CD4-positive, alpha-beta T cell (primary cell): ENCODE measurements around the gene CDKAL1. TPM values are rescaled to one million over a fixed set of nuclear protein-coding genes. Genes with fewer than 3 reads are reported as not detected.

Source experiments
- ATAC-seq: fragments of 200-7000 bp; cut with Tn5 transposase; one replicate; pipeline ENCODE4 v1.10.0; 2022; ENCODE audit warnings: mild to moderate bottlenecking; ENCODE audit not compliant: poor library complexity
- CTCF ChIA-PET: fragments of 350-600 bp; sonication (Branson Sonifier 250); formaldehyde crosslinking; loops from one replicate; lab custom pipeline; 2021; ENCODE audit warnings: antibody characterized with exemption, inconsistent platforms; lab: Charles Lee
- POLR2A ChIA-PET: fragments of 350-600 bp; sonication (Branson Sonifier 250); formaldehyde crosslinking; loops from one replicate; lab custom pipeline; 2021; ENCODE audit warnings: antibody characterized with exemption, inconsistent platforms; lab: Charles Lee
- DNase-seq, 14 experiments: peaks; one replicate each; pipeline ENCODE4 v3.0.0-alpha.2; 2013 to 2020; ENCODE audit warnings: mixed read lengths in 2 of 14
- H3K27ac ChIP-seq, 2 donors: one replicate each; pipeline versions ENCODE4 v1.5.1 to v1.7.0; 2013; ENCODE audit warnings: low read length in 2 of 2, low read depth in 1 of 2, mild to moderate bottlenecking in 1 of 2
- H3K27me3 ChIP-seq, 2 experiments: 1 replicate in 1 of 2; 2 replicates in 1 of 2; pipeline versions ENCODE4 v1.6.1 to v1.7.0; 2013; ENCODE audit warnings: low read length in 2 of 2, control low read depth in 1 of 2, mild to moderate bottlenecking in 1 of 2, moderate library complexity in 1 of 2; ENCODE audit not compliant: insufficient read depth in 2 of 2, control insufficient read depth in 1 of 2
- H3K36me3 ChIP-seq: one replicate; pipeline ENCODE4 v1.6.1; 2013; ENCODE audit warnings: low read length, control low read depth; ENCODE audit not compliant: insufficient read depth
- H3K4me1 ChIP-seq: one replicate; pipeline ENCODE4 v1.6.1; 2013; ENCODE audit warnings: low read length, control low read depth; ENCODE audit not compliant: insufficient read depth
- H3K4me3 ChIP-seq: one replicate; pipeline ENCODE4 v1.5.1; 2013; ENCODE audit warnings: mild to moderate bottlenecking, low read length, moderate library complexity
- H3K9me3 ChIP-seq, 2 experiments: 1 replicate in 1 of 2; 2 replicates in 1 of 2; pipeline versions ENCODE4 v1.6.1 to v1.7.0; 2013; ENCODE audit warnings: low read length in 2 of 2, mild to moderate bottlenecking in 2 of 2, control low read depth in 1 of 2, moderate library complexity in 1 of 2; ENCODE audit not compliant: control insufficient read depth in 1 of 2, insufficient read depth in 1 of 2
- H3K27ac Mint-ChIP-seq: one replicate; pipeline ENCODE4 v1.8.0; 2020; ENCODE audit warnings: mixed read lengths
- H3K27me3 Mint-ChIP-seq: one replicate; pipeline ENCODE4 v1.8.0; 2021; ENCODE audit warnings: mixed read lengths
- H3K36me3 Mint-ChIP-seq: one replicate; pipeline ENCODE4 v1.8.0; 2021; ENCODE audit warnings: low read depth, mixed read lengths
- H3K4me1 Mint-ChIP-seq: one replicate; pipeline ENCODE4 v1.8.0; 2021; ENCODE audit warnings: low read depth, mixed read lengths
- H3K4me3 Mint-ChIP-seq: one replicate; pipeline ENCODE4 v1.8.0; 2020; ENCODE audit warnings: mild to moderate bottlenecking, mixed read lengths
- H3K9me3 Mint-ChIP-seq: one replicate; pipeline ENCODE4 v1.8.0; 2020; ENCODE audit warnings: mixed read lengths
- intact Hi-C, 2 experiments: fragments of 100-400 bp; cut with DNase I in 1 of 2; cut with micrococcal nuclease in 1 of 2; formaldehyde crosslinking; loops; one replicate each; pipeline versions ENCODE4 v1.15.1 to v1.9.0; 2023 to 2025; cut with DNase I, micrococcal nuclease
- total RNA-seq, 174 experiments: library from RNA in 2 of 174; stranded (reverse) in 2 of 174; gene quantifications; one replicate each; pipeline ENCODE4 v1.2.3 and lab custom pipeline; 2021 to 2026
- TF ChIP-seq, protein P1 (sequence below): fragments of 200-600 bp; IDR thresholded peaks from one replicate; pipeline ENCODE4 v1.8.0; 2022; ENCODE audit warnings: antibody characterized with exemption, mild to moderate bottlenecking

The CDKAL1 gene
- total RNA-seq, 2 experiments from 2014 or later, result 21.3 to 23.9 TPM

DNA sequence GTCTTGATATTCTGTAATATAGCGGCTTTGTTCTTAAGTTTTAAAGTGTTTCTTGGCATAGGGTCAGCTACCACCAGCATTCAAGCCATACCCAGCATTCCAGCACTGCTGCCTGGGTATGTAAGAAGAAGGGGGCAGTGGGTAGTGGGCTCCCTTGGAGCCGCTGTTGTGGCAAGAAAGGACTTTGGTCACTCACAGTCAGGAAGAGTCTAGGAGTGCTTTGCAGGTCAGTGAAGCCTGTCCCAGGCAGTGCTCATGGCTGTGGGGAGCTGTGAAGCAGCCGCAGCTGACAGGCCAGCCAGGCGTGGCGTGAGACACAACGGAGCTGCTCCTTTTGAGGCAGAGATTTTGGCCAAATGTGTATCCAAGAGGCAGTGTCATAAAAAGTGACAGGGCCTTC is 512.0 kb downstream of the CDKAL1 start:
- Histone ChIP-seq H3K36me3 (no peaks in the 10 kb centered on the region), H3K4me3 (no peak overlapping the region), H3K27me3 (no peaks in the 10 kb centered on the region), H3K9me3 (no peaks in the 10 kb centered on the region), H3K4me1 (no peaks in the 10 kb centered on the region), H3K27ac (no peak overlapping the region)
- H3K27ac Mint-ChIP-seq, result no peak overlapping the region
- ATAC-seq (no peak), DNase-seq (no peak)
- POLR2A ChIA-PET, result no interaction called here
- CTCF ChIA-PET, result no interaction called here
- H3K36me3 Mint-ChIP-seq, result peaks cover 17% of the 10 kb centered on the region
- H3K27me3 Mint-ChIP-seq, result no peaks in the 10 kb centered on the region
- H3K4me1 Mint-ChIP-seq, result no peaks in the 10 kb centered on the region
- TF ChIP-seq, protein P1, sequence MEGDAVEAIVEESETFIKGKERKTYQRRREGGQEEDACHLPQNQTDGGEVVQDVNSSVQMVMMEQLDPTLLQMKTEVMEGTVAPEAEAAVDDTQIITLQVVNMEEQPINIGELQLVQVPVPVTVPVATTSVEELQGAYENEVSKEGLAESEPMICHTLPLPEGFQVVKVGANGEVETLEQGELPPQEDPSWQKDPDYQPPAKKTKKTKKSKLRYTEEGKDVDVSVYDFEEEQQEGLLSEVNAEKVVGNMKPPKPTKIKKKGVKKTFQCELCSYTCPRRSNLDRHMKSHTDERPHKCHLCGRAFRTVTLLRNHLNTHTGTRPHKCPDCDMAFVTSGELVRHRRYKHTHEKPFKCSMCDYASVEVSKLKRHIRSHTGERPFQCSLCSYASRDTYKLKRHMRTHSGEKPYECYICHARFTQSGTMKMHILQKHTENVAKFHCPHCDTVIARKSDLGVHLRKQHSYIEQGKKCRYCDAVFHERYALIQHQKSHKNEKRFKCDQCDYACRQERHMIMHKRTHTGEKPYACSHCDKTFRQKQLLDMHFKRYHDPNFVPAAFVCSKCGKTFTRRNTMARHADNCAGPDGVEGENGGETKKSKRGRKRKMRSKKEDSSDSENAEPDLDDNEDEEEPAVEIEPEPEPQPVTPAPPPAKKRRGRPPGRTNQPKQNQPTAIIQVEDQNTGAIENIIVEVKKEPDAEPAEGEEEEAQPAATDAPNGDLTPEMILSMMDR, result no peak
- no peaks in the 10 kb centered on the region for H3K9me3 Mint-ChIP-seq
- H3K4me3 Mint-ChIP-seq, result no peak overlapping the region
- intact Hi-C loops, result no loop called here

DNA sequence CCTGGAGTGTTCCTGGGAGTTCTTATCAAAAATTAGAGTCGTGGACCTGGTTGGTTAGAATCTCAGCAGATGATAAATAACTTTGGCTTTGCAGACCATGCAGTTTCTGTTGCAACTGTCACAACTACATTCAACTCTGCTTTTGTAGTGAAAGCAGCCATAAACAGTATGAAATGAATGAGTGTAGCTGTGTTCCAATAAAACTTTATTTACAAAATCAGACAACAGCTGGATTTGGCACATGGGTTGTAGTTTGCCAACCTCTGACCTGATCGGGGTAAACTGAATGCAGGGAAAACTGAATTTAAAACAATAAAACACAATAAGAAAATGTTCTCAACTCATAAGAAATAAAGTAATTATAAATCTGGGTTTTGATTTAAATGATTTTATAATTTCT is 513.8 kb downstream of the CDKAL1 start:
- H3K27ac Mint-ChIP-seq, result no peak overlapping the region
- CTCF ChIA-PET, result no interaction called here
- Histone ChIP-seq H3K27ac (no peak overlapping the region), H3K9me3 (no peaks in the 10 kb centered on the region), H3K27me3 (no peaks in the 10 kb centered on the region), H3K4me3 (no peak overlapping the region), H3K4me1 (no peaks in the 10 kb centered on the region), H3K36me3 (no peaks in the 10 kb centered on the region)
- intact Hi-C loops, result no loop called here
- POLR2A ChIA-PET, result no interaction called here
- peaks cover 19% of the 10 kb centered on the region for H3K36me3 Mint-ChIP-seq
- H3K9me3 Mint-ChIP-seq, result no peaks in the 10 kb centered on the region
- H3K27me3 Mint-ChIP-seq, result no peaks in the 10 kb centered on the region
- H3K4me1 Mint-ChIP-seq, result no peaks in the 10 kb centered on the region
- no peak overlapping the region for H3K4me3 Mint-ChIP-seq
- DNase-seq (no peak), ATAC-seq (no peak)
- TF ChIP-seq, protein P1, result no peak

DNA sequence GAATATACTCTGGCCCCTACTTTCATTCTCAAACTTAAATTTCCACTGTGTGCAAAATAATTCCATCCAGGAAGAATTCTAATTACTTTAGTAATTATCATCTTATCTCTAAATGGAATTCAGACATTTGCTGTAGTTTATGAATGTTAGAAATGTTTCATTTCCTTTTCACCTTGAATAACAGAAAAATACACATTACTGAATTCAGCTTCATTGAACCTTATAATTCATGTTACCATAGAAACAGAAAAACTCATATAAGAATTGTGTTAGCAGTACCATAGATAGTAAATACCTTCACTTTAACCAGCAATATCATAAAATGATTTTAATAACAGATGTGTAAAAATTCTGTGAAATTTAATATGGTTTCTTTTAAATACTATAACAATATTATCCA is 514.9 kb downstream of the CDKAL1 start:
- H3K4me1 ChIP-seq, result no peaks in the 10 kb centered on the region
- POLR2A ChIA-PET, result no interaction called here
- ATAC-seq (no peak), DNase-seq (no peak)
- no peak overlapping the region for H3K4me3 Mint-ChIP-seq
- no peak overlapping the region for H3K27ac Mint-ChIP-seq
- peaks cover 30% of the 10 kb centered on the region for H3K36me3 Mint-ChIP-seq
- no peaks in the 10 kb centered on the region for H3K4me1 Mint-ChIP-seq
- H3K27ac ChIP-seq, result no peak overlapping the region
- no peaks in the 10 kb centered on the region for H3K27me3 Mint-ChIP-seq
- no peak overlapping the region for H3K4me3 ChIP-seq
- CTCF ChIA-PET, result no interaction called here
- no peaks in the 10 kb centered on the region for H3K9me3 Mint-ChIP-seq
- no peaks in the 10 kb centered on the region for H3K27me3 ChIP-seq
- intact Hi-C loops, result no loop called here
- H3K9me3 ChIP-seq, result no peaks in the 10 kb centered on the region
- TF ChIP-seq, protein P1, result no peak
- no peaks in the 10 kb centered on the region for H3K36me3 ChIP-seq
